H1 (cell line): ENCODE results near the gene NT5DC3. TPM values are rescaled to one million over a fixed set of nuclear protein-coding genes. Genes with fewer than 3 reads are reported as not detected.

Experiments used
- CHD7 ChIP-seq: fragments of 300-600 bp; sonication (generic); IDR thresholded peaks from 2 replicates; pipeline ENCODE4 v1.7.1; 2012; ENCODE audit warnings: low read length, moderate library complexity, mild to moderate bottlenecking, inconsistent platforms; ENCODE audit not compliant: insufficient replicate concordance
- HDAC2 ChIP-seq, 2 experiments: fragments of 300-600 bp in 1 of 2; sonication (generic) in 1 of 2; IDR thresholded peaks; 2 replicates each; pipeline ENCODE4 v1.6.1; 2011 to 2012; ENCODE audit warnings: low read depth in 2 of 2, low read length in 2 of 2, mild to moderate bottlenecking in 2 of 2, moderate library complexity in 2 of 2, borderline replicate concordance in 1 of 2, inconsistent platforms in 1 of 2
- NANOG ChIP-seq: IDR thresholded peaks from 2 replicates; pipeline ENCODE4 v1.6.1; 2011; ENCODE audit warnings: low read length, low read depth, mild to moderate bottlenecking, inconsistent platforms; ENCODE audit not compliant: insufficient read depth, poor library complexity, severe bottlenecking
- RBBP5 ChIP-seq: IDR thresholded peaks from 2 replicates; pipeline ENCODE4 v1.7.1; 2012; ENCODE audit warnings: low read depth, mild to moderate bottlenecking, inconsistent platforms, low read length, moderate library complexity, borderline replicate concordance
- SP4 ChIP-seq: IDR thresholded peaks from 2 replicates; pipeline ENCODE4 v1.6.1; 2012; ENCODE audit warnings: low read length, inconsistent platforms
- SUZ12 ChIP-seq: fragments of 200-600 bp; sonication (generic); IDR thresholded peaks from 2 replicates; pipeline ENCODE4 v1.6.1; 2012; ENCODE audit warnings: mild to moderate bottlenecking, inconsistent platforms, low read length, moderate library complexity, mixed read lengths
- polyA plus RNA-seq, 7 experiments: library from polyadenylated mRNA; depleted of rRNA in 3 of 7; stranded (reverse) in 5 of 7; unstranded in 2 of 7; fragments of >200 nt in 5 of 7; fragments of 200-250 nt in 2 of 7; gene quantifications; 1 replicate in 5 of 7; 2 replicates in 1 of 7; 4 replicates in 1 of 7; pipeline versions ENCODE4 v1.2.1 to v1.2.3, GENCODE V29; 2011 to 2013; ENCODE audit warnings: missing spikeins in 2 of 7, mixed read lengths in 2 of 7
- total RNA-seq: library from RNA; stranded (reverse); fragmentation: NEBNext Ultra II Directional; extraction: Animal tissue kit (Norgen Biotek cat#: 25700); gene quantifications from 2 replicates; pipeline ENCODE4 v1.2.1, GENCODE V29; 2021

Gene NT5DC3
- total and polyA plus RNA-seq, 2 of the 8 experiments (the other 6 are each of a cell fraction or from before 2014, with no cell fraction given), result 5.4 to 14.8 TPM

GRCh38 chr12:103819312-103819711, 21.7 kb downstream of the NT5DC3 start (continued):
- no peak for TF ChIP-seq HDAC2 (IDR thresholded peaks at IDR 0.05; ENCODE audit: borderline replicate concordance in 1 of 2, low read depth in 2 of 2, low read length in 2 of 2)
- TF ChIP-seq CHD7, result no peak
- no peak for TF ChIP-seq NANOG
- TF ChIP-seq RBBP5, result no peak
- no peak for TF ChIP-seq SUZ12
- no peak for TF ChIP-seq SP4
